ENCODE data around the gene RALY.

- TF ChIP-seq ISL1 (CRISPR knock-in tag; IDR thresholded peaks at IDR 0.05) (no peak), PATZ1 (CRISPR knock-in tag; IDR thresholded peaks at IDR 0.05; ENCODE audit: borderline replicate concordance) (no peak), CSDC2 (CRISPR knock-in tag; IDR thresholded peaks at IDR 0.05) (no peak)
Measured at GRCh38 chr20:34052414-34052813, 58.7 kb downstream of the RALY start.
